GM18505 (cell line): ENCODE results near the gene APLP2.

Source experiments
- ATAC-seq: cut with Tn5 transposase; IDR thresholded peaks from one replicate; pipeline ENCODE4 v1.9.1; 2021; ENCODE audit not compliant: unreplicated experiment
- POLR2A ChIP-seq: IDR thresholded peaks from 4 replicates; pipeline ENCODE4 v1.6.1; 2011; ENCODE audit warnings: borderline replicate concordance; ENCODE audit not compliant: insufficient read depth, insufficient read length; ENCODE audit errors: extremely low read depth

APLP2 gene

DNA sequence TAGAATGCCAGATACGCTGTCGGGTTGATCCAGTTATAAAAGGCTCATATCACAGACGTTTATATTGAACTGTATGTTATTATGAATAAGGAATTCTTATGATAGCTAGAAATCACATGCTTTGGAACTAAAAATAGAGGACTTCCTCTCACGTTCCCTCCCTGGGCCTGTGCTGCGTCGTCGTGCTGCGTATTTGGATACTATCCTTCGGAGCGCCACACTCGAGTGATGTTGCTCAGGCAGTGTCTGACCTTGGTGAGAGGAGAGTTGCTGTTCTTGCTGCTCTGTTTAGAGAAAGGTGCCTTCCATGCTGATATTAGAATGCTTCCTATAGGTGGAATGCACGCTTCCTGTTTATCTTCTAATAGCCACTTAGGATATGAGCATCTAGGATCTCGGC lies 69.7 kb downstream of the APLP2 start:
- no peak for TF ChIP-seq POLR2A
- no peak for ATAC-seq

DNA sequence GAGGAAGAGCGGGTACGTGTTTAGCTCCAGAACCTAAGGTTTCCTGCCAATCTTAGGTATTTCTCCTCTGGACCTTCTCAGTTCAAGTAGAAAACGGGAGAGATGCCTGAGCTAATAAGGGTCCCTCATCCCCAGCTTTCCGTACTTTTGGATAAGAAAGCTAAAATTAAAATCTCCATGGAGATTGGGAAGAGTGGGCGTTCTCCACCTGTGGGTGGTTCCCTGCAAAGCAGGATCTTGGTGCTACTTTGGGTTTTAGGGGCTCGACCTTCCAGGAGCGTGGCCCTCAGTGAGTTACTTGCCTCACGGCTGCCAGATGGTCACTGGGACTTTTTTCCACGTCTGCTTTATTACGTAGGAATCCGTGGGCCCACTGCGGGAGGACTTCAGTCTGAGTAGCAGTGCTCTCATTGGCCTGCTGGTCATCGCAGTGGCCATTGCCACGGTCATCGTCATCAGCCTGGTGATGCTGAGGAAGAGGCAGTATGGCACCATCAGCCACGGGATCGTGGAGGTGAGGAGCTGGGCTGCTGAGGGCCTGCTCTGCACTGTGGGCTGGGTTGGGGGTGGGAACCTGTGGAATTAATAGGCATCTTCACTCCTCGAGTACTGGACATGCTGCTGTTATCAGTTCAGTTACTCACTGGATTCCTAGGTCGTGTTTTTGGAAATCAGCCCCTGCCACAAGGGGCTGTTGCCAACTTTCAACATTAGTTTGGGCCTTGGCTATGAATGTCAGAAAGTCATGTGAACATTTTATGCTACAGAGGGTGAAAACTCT lies 72.1 kb downstream of the APLP2 start:
- no peak for TF ChIP-seq POLR2A
- no peak for ATAC-seq

GRCh38 chr11:130144141-130144540 lies 74.4 kb downstream of the APLP2 start:
- no peak for ATAC-seq
- TF ChIP-seq POLR2A = no peak

- no peak for TF ChIP-seq POLR2A
- no peak for ATAC-seq
Measured at GRCh38 chr11:130144861-130145281, 75.2 kb downstream of the APLP2 start.

GRCh38 chr11:130145311-130145812 lies 75.7 kb downstream of the APLP2 start:
- no peak for ATAC-seq

GRCh38 chr11:130145975-130146776 lies 76.5 kb downstream of the APLP2 start:
- ATAC-seq = no peak
- no peak for TF ChIP-seq POLR2A

More at GRCh38 chr11:130145311-130145812, 75.7 kb downstream of the APLP2 start:
- no peak for TF ChIP-seq POLR2A

- no peak for TF ChIP-seq POLR2A
- ATAC-seq = no peak
Measured at GRCh38 chr11:130146796-130147195, 77.1 kb downstream of the APLP2 start.

- no peak for ATAC-seq
- TF ChIP-seq POLR2A = no peak
Measured at GRCh38 chr11:130148796-130149326, 79.2 kb downstream of the APLP2 start.

GRCh38 chr11:130150790-130151189 lies 81.1 kb downstream of the APLP2 start:
- no peak for ATAC-seq
- no peak for TF ChIP-seq POLR2A

GRCh38 chr11:130151196-130151595 lies 81.5 kb downstream of the APLP2 start:
- ATAC-seq = no peak
- TF ChIP-seq POLR2A = no peak

- TF ChIP-seq POLR2A = no peak
- ATAC-seq = no peak
Measured at GRCh38 chr11:130156108-130157022, 86.7 kb downstream of the APLP2 start.

- no peak for TF ChIP-seq POLR2A
- no peak for ATAC-seq
Measured at GRCh38 chr11:130157101-130157500, 87.4 kb downstream of the APLP2 start.
